ENCODE results near the gene PITPNM2. TPM values are rescaled to one million over a fixed set of nuclear protein-coding genes. Genes with fewer than 3 reads are reported as not detected.

Gene PITPNM2
- total RNA-seq, 4 donors from 2014 or later: 1.0 to 16.2 (median 3.3) TPM

DNA sequence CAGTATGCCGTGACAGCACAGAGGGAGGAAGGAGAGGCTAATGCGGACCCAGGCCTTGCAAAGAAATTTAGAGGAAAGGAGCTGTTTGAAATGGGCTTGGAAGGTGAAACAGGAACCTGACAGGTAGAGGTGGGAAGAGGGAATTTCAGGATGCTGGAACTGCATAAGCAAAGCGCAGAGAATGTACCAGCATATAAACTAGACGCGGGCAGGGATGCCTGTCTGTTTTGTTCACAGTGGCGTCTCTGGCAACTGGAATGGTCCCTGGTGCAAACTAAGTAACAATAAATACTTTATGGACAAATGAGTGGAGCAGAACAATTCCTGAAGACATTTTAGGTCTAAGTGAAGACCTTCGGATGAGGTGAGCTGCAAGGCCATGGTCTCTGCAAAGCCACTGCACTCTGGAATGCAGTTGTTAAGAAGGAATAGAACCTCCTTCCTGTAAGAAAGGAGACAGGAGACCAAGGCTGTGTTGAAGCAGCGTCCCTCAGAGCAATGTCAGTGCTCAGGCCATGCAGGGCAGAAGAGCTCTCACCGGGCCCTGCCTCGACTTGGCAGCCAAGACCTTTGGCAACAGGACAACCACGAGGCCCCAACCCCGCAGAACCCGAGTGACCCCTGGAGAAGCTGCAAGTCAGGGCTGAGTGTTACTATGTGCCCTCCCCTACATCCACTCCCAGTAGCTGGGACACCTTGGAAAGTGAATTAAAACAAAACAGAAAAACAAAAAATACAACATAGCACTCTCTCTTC lies 42.8 kb downstream of the PITPNM2 start:
- TF ChIP-seq, protein P1, sequence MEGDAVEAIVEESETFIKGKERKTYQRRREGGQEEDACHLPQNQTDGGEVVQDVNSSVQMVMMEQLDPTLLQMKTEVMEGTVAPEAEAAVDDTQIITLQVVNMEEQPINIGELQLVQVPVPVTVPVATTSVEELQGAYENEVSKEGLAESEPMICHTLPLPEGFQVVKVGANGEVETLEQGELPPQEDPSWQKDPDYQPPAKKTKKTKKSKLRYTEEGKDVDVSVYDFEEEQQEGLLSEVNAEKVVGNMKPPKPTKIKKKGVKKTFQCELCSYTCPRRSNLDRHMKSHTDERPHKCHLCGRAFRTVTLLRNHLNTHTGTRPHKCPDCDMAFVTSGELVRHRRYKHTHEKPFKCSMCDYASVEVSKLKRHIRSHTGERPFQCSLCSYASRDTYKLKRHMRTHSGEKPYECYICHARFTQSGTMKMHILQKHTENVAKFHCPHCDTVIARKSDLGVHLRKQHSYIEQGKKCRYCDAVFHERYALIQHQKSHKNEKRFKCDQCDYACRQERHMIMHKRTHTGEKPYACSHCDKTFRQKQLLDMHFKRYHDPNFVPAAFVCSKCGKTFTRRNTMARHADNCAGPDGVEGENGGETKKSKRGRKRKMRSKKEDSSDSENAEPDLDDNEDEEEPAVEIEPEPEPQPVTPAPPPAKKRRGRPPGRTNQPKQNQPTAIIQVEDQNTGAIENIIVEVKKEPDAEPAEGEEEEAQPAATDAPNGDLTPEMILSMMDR (IDR thresholded peaks at IDR 0.05; ENCODE audit: low read depth): no peak

DNA sequence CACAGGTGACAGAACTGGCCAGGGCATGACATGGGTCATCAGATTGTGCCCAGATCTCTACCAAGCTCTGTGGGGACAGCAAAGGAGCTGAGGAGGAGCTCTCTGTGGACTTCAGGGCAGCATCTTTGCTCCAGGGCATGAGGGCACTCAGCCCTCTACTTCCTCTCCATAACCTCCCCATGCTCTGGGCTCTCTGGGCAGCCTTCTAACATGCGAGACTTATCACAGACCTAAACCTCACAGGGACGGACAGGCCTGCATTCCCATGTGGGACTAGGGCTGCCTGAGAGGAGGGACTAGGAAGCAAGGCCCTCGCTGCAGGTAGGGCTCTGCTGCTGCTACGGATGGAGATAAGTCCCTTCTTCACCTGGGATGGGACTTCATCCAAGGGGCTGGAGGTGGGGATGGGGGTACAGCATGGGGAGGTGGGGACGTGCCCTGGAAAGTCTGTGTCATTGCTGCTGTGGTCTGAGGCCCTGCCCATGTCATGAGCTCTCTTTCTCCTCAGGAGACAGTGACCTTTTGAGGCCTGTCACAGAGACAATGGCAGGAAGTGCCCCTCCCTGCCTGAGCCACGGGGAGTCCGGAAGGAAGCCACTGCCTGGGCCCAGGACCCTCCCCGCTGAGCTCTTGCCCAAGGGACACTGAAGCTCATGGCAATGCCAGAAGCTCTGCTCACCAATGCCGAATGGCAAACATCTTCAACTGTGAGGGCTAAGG lies 44.1 kb downstream of the PITPNM2 start:
- TF ChIP-seq, protein P1 (IDR thresholded peaks at IDR 0.05; ENCODE audit: low read depth): no peak

DNA sequence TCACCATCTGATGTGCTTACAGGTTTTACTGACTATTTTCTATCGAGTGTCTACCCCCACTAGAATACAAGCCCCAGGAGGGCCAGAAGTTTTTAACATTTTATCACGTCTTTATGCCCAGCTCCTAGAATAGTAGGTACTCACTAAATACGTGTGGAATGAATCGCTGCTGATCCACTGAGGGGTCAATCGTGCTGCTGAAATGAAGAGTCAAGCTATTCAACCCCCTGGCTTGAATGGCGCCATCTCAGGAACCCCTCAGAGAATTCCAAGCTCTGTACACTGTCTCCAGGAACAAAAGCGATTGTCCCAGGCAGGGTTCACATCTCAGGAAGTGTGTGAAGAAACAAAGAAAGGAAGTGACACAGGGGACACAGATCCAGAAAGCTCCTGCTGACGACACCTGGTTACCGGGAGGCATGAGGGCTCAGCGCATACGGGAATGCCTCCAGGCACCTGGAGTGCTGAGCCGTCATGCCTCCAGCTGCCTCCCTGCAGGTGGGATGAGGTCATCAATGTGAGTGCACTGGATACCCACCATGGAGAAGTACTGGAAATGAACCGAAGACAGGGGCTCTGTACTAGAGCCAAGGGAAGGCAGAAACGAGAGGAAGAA lies 45.6 kb downstream of the PITPNM2 start:
- TF ChIP-seq, protein P1 (IDR thresholded peaks at IDR 0.05; ENCODE audit: low read depth): no peak

DNA sequence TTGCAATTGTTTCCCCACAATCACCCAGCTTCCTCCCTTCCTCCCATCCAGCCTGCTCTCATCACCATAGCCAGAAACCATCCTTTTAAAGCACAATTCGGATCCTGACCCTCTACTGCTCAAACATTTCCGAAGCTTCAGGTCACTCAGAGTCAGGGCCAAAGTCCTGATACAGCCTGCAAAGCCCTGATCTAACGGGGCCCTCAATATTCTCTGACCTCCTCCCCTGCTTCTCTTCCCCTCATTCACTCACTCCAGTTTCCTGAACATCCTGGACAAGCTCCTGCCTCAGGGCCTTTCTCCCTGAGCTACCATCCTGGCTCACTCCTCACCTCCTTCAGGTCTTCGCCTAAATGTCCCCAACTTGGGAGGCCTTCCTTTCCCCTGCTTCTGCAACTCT lies 46.1 kb downstream of the PITPNM2 start:
- TF ChIP-seq, protein P1 (IDR thresholded peaks at IDR 0.05; ENCODE audit: low read depth): no peak

DNA sequence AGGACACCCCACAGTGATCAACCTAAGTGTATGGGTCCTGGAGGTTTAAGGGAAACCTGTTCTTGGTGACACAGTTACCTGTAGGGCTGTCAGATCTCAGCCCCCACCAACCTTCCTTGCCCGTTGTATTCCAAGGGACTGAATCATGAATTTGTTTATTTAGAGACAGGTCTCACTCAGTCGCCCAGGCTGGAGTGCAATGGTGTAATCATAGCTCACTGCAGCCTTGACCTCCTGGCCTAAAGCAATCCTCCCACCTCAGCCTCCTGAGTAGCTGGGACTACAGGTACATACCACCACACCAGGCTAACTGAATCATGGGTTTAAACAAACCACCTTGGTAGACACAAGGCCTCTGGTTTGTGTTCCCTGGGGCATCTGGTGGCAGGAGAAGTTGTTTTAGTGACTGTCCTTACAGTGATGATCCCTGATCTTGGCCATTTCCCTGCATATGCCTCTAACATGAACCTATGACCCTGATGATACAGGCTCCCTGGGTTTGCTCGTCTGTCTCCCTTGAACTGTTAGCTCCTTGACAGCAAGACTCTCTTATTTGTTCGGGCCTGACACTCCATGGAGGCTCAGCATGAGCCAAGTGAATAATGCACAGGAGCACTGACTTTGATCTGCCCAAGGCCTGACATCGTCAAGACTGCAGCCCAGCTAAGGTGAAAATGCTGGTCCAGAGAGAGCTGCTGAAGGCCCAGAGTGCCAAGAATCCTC lies 47.9 kb downstream of the PITPNM2 start:
- TF ChIP-seq, protein P1 (IDR thresholded peaks at IDR 0.05; ENCODE audit: low read depth): no peak

DNA sequence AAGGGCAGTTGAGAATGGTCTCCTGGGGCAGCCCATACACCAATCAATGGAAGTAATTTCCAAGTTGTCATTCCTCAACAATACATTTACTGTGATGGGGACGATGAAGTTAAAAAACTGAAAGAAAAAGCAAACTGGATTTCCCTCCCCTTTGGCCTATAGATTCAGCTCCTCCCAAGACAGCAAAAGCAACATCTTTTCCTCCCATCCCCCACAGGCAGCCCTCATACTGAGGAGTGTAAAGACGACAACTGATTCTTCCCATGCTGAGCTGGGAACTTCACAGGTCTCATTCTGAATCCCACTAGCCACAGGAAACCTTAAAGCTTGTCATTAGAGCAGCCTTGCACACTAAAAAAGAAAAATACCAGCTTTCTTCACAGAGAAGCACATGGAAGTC lies 48.5 kb downstream of the PITPNM2 start:
- TF ChIP-seq, protein P1 (IDR thresholded peaks at IDR 0.05; ENCODE audit: low read depth): no peak

Data from subcutaneous adipose tissue (tissue), 4 donors.